ENCODE results near the gene ZXDC. TPM values are rescaled to one million over a fixed set of nuclear protein-coding genes. Genes with fewer than 3 reads are reported as not detected.

ZXDC gene
- total RNA-seq, 1 experiment from 2014 or later = 8.7 TPM

DNA sequence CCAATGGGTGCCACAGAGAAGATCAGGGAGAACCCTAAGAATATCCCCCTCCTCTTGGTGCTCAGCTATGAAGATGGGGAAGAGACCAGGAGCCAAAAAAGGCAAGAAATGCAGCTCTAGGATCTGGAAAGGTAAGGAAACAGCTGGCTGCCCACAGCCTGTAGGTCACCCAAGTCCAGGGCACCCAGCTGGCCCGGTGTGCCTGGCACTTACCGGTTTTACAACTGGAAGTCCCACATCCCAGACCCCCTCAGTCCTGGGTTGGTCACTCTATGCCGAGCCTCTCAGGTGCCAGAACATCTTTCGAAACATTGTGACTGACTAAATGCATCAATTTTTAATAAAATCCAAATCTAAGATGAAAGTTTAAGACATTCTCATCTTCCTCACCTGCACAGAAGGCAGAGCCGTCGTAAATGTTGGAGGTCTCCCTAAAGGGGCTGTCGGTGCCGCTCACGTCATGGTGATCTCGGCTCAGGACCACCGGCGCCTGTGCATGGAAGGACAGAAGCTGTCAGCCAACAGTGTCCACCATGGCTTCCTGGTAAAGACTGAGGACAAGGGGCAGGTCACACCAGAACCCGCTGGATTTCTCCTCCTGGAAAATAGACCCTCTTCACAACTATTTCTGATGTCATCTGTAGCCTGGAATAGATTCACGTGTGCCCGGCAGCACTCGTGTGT is 13.3 kb upstream of the ZXDC start:
- DNase-seq (ENCODE audit: low read depth) = no peak

DNA sequence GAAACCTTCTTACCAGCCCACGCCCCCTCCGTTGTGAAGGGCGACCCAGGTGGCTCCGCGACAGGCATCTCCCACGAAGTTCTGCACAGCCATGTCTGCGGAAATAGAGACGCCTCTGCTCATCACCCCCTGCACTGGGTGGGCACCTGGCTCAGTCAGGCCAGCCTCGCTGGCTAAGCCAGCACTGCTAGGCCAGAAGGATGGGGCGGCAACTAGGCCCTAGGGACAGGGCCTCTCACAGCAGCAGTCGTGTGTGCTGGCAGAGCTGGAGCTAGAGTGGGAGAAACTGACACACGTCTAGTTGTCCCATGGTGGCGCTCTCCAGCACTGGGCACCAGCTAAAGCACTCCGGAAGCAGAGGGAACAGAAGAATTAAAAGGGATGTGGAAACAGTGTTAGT is 12.5 kb upstream of the ZXDC start:
- DNase-seq (ENCODE audit: low read depth) = no peak

DNA sequence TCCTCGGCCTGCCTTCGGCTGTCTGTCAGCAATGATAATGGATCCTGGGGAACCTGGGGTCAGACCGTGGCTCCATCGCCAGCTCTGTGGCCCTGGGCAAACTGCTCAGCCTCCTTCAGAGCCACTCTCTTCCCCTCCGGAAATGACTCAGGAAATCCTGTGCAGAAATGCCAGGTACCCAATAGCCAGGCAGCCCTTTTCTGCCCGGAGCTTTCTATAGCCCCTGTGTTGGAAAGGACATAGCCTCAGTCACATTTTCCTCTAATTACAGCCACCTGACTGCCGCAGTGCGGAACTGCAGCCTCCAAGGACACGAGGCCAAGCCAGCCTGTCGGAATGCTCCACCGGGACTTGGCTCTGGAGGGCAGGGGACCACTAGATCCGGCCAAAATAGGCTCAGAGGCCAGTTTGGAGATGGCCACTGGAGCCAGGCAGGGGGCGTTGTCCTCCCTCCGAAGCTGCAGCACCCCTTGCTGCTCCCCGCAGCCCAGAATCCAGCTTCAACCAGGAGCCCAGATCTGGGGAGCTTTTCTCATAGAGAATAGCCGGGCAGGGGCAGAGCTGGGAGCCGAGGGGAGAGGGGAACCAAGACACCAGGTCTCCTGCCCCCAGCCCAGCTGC is 11.6 kb upstream of the ZXDC start:
- peak; percentile 70 for DNase-seq (ENCODE audit: low read depth)

DNA sequence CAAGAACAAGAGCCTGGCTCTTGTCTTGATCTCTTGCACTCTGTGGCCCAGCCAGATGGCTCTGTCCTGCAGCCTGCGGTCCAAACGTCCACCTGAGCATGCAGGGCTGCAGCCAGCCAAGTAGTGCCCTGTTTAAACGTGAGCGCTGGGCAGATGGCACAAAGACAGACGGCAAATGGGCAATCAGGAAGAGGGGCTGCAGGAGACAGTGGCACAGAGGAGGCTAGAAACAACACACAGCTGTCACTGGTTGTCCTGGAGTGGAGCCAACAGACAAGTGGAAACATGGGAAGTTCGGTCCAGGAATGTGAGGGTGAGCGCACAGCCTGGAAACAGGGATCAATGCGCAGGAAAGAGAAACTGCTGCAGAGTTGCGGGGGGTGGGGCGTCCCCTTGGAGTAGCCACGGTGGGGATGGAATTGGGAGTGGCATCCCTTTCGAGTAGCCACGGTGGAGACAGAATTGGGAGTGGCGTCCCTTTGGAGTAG is 10.7 kb upstream of the ZXDC start:
- no peak for DNase-seq (ENCODE audit: low read depth)

DNA sequence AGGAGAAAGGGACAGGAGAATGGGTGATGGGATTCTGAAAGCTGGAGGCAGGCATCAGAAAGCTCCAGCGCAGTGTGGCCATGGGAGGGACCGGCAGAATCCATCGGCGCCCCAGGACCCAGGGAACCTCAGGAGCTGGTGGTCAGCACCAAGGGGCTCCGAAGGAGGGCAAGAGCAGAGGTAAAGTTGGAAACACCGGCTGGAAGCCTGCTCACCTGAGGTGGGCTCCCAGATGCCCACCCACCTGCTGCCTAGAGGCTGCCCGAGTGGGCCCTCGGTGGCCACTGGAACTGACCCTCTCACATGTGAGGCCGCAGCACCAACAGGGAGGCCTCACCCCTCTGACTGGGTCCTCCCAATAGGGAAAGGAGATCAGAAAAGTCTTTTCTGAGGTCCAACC is 10.3 kb upstream of the ZXDC start:
- DNase-seq (ENCODE audit: low read depth) = no peak

DNA sequence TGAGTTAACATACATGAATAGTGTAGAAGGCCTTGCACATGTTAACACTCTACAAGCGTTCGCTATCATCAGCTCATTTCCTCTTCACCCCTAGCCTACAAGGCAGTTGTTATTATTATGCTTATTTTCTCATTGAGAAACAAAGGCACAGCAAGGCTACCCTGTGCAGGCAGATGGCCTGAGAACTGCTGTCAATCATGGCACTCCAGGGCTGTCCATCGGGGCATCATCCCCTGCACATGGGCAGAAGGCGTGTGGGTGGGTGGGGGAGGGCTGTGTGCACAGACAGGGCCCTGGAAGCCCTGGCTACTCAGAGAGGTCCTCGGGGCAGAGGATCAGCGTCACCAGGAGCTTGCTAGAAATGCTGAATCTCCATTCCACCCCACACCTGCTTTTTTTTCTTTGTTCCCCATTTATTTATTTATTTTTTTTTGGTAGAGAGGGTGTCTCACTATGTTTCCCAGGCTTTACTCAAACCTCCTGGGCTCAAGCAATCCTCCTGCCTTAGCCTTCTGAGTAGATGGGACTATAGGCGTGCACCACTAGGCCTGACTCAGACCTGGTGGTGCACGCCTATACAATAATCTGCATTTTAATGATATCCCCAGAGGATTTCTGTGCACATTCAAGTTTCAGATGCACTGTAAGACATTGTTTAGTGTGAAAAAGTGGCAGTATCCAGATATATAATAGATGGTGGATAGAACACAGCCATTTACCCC is 9.6 kb upstream of the ZXDC start:
- no peak for DNase-seq (ENCODE audit: low read depth)

DNA sequence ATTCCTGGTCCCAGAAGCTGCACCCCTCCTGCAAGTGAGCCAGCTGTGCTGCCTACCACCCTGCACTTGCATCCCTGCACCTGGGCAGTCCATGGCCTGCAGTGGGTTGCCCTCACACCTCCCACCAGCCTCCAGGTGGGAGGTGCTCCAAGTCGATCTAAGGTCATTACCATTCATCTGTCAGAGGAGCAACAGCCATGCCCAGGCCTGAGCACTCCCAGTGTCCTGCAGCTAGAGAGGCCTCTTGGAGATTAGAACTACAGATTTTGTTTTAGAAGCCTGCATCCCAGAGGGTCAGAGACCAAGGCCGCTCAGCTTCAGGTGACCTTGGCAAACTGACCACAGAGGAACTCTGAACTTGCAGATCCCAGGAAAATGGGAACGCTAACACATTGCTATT is 9.0 kb upstream of the ZXDC start:
- DNase-seq (ENCODE audit: low read depth) = no peak

DNA sequence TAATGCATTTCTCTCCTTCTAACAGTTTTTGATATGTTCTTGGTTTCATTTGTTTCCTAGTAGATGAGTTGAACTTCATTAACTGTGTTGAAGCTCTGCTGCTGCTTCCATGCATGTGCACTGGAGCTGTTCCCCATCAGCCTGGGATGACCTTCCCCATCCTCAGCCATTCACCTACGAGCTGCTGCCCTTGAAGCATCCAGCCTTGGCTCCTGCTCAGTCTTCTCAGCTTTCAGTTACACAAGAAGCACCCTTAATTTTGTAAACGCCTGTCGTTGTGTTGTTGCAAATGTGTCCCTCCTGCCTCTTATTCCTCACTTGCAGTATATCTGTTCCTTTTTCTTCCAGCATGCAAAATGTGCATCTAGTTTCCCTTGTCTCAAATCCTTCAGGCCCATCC is 8.5 kb upstream of the ZXDC start:
- DNase-seq (ENCODE audit: low read depth) = no peak

DNA sequence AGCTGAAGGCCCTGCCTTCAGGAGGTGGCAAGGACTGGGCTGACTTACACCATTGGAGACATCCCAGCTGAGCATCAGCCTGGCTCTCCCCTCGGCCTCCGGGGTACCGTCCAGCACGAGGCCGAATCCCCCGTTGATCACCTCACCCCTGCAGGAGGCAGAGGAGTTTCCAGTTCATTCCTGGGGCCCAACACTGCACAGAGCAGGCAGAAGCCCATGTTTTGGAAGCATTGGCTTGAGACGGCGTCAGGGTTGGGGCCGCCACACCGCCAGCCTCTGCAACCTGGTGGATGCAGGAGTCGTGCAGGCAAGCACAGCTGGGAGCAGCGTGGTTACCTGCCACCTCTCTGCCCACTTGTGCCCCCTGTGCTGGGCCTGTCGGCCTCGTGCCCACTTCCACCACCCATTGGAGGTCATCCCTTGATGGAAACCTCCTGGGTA is 7.7 kb upstream of the ZXDC start:
- no peak for DNase-seq (ENCODE audit: low read depth)

DNA sequence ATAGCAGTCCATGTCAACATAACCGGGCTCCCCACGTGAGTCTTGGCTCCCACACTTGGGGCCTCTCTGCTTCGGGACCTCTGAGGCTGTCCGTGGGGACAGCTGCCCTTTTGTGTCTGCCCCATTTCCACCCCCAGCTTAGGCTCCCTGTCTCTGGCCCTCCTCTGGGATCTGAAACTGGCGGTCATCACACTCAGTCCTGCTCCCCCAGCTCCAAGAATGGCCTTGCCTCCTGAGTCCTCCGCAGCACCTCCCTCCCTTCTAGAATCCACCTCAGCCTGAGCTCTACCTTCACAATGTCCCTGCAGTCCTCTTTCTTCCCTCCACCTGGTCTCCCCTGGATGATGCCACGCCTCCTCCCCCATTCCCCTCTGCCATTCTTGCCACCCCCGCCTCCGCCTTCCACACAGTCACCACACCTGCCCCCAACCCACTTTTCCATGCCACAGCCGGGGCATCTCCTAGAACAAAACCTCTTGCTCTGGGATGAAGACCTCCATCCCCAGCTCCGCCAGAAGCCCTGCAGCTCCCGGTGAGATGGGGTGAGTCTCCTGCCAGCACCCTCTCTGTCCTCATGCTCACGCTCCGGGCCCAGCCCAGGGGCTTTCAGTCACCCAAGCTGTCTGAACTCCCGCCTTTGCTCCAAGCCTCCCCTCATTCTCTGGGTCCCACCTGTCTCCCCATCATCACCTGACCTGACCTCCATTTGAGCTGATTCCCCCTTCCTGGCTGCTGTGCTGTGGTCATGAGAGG is 7.0 kb upstream of the ZXDC start:
- no peak for DNase-seq (ENCODE audit: low read depth)

DNA sequence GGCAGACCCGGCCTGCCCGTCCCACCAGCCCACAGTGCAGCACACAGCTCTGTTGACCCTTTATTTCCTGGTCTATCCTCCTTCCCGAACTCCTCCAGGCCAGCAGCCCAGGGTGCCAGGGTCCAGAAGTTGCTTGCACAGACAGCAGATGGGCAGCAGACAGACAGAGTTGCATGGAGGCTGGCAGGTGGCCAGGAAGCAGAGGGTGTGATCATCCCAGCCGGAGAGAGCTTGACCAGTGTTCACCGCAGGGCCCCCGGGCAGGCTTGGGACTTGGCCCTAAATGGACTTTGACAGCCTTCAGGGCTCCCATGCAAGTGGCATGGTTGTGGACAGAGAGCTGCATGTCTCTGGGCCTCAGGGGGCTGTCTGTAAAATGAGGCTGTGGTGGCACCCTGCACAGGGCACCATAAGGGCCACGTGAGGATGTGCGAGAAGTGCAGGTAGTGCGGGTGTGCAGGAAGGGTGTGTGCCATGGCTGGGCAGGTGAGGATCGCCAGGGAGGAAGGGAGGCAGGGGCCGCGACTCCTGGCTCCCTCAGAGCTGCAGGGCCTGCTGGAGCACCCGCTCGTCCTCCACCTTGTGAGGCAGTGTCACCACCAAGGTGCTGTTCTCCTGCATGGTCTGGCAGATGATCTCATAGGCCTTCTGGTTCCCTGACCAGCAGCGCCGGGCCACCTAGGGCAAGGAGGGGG is 6.3 kb upstream of the ZXDC start:
- DNase-seq (ENCODE audit: low read depth) = no peak

DNA sequence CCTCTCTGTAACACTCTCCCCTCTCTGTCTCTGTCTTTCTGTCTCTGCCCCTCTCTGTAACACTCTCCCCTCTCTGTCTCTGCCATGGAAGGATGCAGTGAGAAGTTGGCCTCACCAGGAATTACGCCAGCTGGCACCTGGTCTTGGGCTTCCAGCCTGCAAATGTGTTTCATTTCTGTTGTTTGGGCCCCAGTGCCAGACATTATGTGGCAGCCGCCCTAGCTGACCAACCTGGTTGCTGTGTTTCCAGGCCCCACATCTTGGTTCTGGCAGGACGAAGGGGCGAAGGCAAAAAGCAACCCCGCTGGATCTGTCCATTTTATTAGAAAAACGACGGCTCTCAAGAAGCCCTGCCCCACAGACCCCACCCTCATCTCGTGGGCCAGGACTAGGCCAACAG is 5.2 kb upstream of the ZXDC start:
- DNase-seq (ENCODE audit: low read depth) = no peak

DNA sequence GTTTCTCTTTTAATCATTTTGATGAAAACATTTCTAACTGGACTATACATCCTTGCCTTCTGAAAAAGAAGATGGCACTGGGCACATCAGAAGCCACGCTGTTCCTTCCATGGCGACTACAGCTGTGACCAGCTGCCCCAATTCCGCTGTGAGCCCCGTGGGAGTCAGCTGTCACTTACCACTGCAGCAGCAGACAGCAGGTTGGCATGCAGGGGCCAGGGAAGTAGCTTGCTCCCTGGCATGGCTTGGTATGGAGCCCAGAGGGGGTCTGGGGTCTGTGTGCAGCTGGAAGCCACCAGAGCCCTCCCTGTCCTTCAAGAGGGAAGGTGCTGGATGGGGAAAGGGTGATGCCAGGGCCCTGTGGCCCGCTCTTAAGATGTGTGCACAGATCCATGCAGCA is 4.5 kb upstream of the ZXDC start:
- no peak for DNase-seq (ENCODE audit: low read depth)

DNA sequence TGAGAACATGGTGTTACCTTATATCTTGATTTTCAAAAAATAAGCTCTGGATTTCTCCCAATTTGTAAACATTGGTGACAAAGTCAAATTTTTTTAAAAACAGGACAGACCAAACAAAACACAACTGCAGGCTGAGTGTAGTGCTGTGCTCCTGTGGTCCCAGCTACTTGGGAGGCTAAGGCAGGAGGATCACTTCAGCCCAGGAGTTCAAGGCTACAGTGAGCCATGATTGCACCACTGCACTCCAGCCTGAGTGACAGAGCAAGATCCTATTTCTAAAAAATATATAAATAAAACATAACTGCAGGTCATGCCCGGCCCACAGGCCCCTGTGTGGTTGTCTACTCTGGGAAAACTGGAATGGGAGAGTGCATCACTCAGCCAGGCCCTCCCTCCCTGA is 4.0 kb upstream of the ZXDC start:
- DNase-seq (ENCODE audit: low read depth) = no peak

DNA sequence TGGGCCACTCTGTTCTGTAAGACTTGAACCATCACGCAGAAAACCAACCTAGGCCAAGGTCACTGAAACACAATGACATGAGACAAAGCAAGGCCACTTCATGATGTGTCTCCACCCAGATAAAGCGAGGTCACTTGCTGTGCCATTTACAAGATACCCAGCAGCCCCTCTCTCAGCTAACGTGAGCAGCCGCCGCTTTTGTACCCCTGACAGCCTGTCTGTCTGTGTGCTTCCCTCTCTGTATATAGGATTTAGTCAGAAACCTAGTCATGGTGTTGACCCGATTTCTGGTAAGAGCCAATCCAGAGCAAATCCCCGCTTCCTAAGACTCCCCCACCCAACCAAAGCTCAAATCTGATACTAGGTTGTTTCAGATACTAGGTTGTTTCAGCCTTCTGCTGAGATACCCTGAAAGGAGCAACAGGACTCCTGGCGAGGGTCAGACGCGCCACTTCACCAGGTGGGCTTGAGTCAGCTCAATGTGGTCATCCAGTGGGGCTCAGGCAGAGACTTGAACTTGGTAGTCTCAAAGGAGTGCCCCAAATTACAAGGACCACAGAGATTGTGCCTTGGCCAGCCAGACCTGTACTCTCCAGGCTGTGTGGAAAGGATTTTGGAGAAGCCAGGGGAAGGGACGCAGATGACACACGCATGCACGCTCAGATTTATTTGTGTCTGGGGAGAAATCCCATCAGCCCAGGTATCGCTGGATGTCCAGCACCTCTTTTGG is 3.1 kb upstream of the ZXDC start:
- no peak for DNase-seq (ENCODE audit: low read depth)

DNA sequence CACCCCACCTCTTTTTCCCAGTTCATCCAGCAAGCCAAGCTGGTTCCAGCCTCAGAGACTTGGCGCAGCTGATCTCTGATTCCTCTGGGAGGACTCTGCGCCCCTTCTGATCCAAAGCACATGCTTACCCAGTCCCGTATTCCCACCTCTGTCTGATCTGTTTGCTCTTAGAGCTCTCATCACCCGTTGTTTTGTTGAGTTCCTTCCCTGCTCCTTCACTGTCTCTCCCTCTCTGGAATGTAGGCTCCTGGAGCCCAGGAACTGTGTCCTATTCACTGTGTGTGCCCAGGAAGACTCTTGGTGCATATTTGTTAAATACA is 1.3 kb upstream of the ZXDC start:
- no peak for DNase-seq (ENCODE audit: low read depth)

DNA sequence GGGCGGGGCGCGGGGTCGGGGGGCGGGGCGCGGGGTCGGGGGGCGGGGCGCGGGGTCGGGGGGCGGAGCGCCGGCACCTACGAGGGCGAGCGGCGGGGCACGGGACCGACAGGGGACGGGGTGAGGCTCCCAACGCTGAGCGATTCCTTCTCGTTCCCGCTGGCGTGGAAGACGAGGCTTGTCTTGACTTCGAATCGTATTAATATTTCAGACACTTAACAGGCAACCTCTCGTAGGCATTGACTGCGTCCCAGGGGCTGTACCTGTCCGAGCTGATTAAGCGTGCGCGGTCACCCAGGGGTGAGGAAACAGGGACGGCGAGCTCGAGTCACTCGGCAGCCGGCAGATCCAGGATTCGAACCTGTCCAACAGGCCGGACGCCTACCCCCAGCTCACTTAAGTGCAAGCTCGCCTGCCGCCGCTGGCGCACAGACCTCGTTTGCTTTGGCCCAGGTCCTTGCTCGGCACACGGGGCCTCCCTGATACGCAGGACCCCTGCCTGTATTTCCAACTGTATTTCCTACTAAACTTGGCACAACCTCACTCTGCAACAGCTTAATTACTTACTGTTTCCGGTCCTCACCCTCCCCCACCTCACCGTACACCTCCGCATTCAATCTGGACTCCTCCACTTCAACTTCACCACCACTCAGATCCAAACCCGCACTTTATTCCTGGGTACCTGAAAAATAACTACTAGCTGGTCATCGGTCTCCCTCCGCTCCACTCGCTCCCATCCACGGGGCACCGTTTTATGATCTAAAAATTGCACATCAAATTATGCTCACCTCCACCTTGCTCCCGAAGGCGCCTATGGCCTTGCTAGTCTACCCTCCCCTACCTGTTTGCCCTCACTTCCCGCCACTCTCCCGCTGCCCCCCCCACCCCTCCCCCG is 722 bp upstream of the ZXDC start:
- DNase-seq (ENCODE audit: low read depth) = no peak

DNA sequence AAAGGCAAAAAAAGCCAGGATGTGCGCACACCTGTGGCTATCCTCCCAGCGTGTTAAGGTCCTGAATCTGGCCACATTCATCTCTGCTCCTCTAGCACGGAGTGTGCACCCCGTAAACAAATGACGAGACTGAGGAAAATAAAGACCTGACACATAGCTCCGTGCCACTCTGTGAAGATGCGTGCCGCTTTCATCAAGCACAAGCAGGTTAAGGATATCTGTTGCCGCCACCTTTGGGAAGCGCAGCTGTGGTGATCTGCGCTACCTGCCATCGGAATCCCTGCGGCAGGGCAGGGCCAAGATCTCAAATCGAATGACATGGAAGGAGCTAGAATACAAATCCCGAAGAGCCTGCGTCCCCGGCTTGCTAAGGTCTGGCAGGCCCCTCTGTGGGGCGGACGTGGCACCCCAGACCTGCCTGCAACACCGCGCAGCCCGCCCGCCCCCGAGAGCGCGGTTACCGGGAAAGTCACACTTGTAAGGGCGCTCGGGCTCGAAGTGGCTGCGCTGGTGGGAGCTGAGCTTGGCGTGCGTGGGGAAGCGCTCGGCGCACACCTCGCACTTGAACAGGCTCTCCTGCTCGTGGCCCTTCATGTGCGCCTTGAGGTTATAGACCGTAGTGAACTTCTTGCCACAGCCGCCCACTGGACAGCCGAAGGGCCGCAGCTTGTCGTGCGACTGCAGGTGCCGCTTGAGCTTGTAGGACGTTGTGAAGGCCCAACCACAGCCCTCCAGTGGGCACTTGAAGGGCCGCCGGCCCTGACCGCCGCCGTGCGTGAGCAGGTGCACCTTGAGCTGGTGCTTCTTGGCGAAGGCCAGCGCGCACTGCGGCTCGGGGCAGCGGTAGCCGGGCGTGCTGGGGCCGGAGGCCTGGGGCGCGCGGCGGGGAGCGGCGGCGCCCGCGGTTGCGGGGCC is 936 bp downstream of the ZXDC start:
- peak; percentile 40 for DNase-seq (ENCODE audit: low read depth)
